Astrocyte (in vitro differentiated cells and primary cell): ENCODE results near the gene TTC31. TPM values are rescaled to one million over a fixed set of nuclear protein-coding genes. Genes with fewer than 3 reads are reported as not detected.

Experiments used
- DNase-seq: peaks from one replicate; pipeline ENCODE4 v3.0.0-alpha.2; 2010; ENCODE audit warnings: low read depth
- FAIRE-seq: peaks from 2 replicates; lab custom pipeline; 2011; peaks lifted over from hg19 to GRCh38; lab: Jason Lieb, UNC
- H2AFZ ChIP-seq: 2 replicates; pipeline ENCODE4 v1.6.0; 2012; ENCODE audit warnings: low read depth, low read length, inconsistent platforms
- H3K27ac ChIP-seq: 2 replicates; pipeline ENCODE4 v1.5.1; 2011; ENCODE audit warnings: low read depth, low read length, inconsistent platforms
- H3K27me3 ChIP-seq: 2 replicates; pipeline ENCODE4 v1.6.0; 2011; ENCODE audit warnings: low read length, inconsistent platforms; ENCODE audit not compliant: insufficient read depth
- H3K36me3 ChIP-seq: 2 replicates; pipeline ENCODE4 v1.5.1; 2011; ENCODE audit warnings: low read length, inconsistent platforms; ENCODE audit not compliant: insufficient read depth
- H3K4me1 ChIP-seq: 2 replicates; pipeline ENCODE4 v1.5.1; 2011; ENCODE audit warnings: low read length, inconsistent platforms; ENCODE audit not compliant: insufficient read depth
- H3K4me2 ChIP-seq: 2 replicates; pipeline ENCODE4 v1.6.0; 2012; ENCODE audit warnings: low read length, inconsistent platforms
- H3K4me3 ChIP-seq: 2 replicates; pipeline ENCODE4 v1.5.1; 2011; ENCODE audit warnings: low read depth, mild to moderate bottlenecking, low read length, inconsistent platforms; ENCODE audit not compliant: insufficient read depth
- H3K79me2 ChIP-seq: 2 replicates; pipeline ENCODE4 v1.6.0; 2012; ENCODE audit warnings: mild to moderate bottlenecking, low read length, inconsistent platforms; ENCODE audit not compliant: insufficient read depth
- H3K9ac ChIP-seq: 2 replicates; pipeline ENCODE4 v1.6.0; 2012; ENCODE audit warnings: mild to moderate bottlenecking, low read length, inconsistent platforms
- H3K9me3 ChIP-seq: 2 replicates; pipeline ENCODE4 v1.5.1; 2012; ENCODE audit warnings: low read depth, mild to moderate bottlenecking, low read length, inconsistent platforms; ENCODE audit not compliant: insufficient read depth
- H4K20me1 ChIP-seq: 2 replicates; pipeline ENCODE4 v1.6.0; 2012; ENCODE audit warnings: low read length, inconsistent platforms; ENCODE audit not compliant: insufficient read depth
- H3K27ac Mint-ChIP-seq: one replicate; pipeline ENCODE4 v1.8.0; 2021; ENCODE audit warnings: mild to moderate bottlenecking, mixed read lengths; ENCODE audit not compliant: unreplicated experiment
- H3K27me3 Mint-ChIP-seq: one replicate; pipeline ENCODE4 v1.8.0; 2021; ENCODE audit warnings: low read depth, mixed read lengths; ENCODE audit not compliant: unreplicated experiment
- H3K36me3 Mint-ChIP-seq: one replicate; pipeline ENCODE4 v1.8.0; 2021; ENCODE audit warnings: low read depth, mixed read lengths; ENCODE audit not compliant: unreplicated experiment
- H3K4me1 Mint-ChIP-seq: one replicate; pipeline ENCODE4 v1.8.0; 2021; ENCODE audit warnings: low read depth, mixed read lengths; ENCODE audit not compliant: unreplicated experiment
- H3K4me3 Mint-ChIP-seq: one replicate; pipeline ENCODE4 v1.8.0; 2021; ENCODE audit warnings: mild to moderate bottlenecking, moderate library complexity, mixed read lengths; ENCODE audit not compliant: unreplicated experiment
- H3K9me3 Mint-ChIP-seq: one replicate; pipeline ENCODE4 v1.8.0; 2021; ENCODE audit warnings: mild to moderate bottlenecking, mixed read lengths; ENCODE audit not compliant: unreplicated experiment
- EZH2 ChIP-seq: IDR thresholded peaks from 2 replicates; pipeline ENCODE4 v1.6.1; 2012; ENCODE audit warnings: mild to moderate bottlenecking, low read length, inconsistent platforms; ENCODE audit not compliant: insufficient read depth
- total RNA-seq: library from RNA; stranded (reverse); gene quantifications from 2 replicates; pipeline ENCODE4 v1.2.1, GENCODE V29; 2021
- TF ChIP-seq, protein P1 (sequence below): IDR thresholded peaks from 2 replicates; pipeline ENCODE4 v1.5.1; 2011; ENCODE audit warnings: low read depth, mild to moderate bottlenecking, inconsistent platforms, low read length, moderate library complexity; ENCODE audit not compliant: insufficient read depth

TTC31 gene
- total RNA-seq, 1 donor from 2014 or later, result 12.0 TPM

DNA sequence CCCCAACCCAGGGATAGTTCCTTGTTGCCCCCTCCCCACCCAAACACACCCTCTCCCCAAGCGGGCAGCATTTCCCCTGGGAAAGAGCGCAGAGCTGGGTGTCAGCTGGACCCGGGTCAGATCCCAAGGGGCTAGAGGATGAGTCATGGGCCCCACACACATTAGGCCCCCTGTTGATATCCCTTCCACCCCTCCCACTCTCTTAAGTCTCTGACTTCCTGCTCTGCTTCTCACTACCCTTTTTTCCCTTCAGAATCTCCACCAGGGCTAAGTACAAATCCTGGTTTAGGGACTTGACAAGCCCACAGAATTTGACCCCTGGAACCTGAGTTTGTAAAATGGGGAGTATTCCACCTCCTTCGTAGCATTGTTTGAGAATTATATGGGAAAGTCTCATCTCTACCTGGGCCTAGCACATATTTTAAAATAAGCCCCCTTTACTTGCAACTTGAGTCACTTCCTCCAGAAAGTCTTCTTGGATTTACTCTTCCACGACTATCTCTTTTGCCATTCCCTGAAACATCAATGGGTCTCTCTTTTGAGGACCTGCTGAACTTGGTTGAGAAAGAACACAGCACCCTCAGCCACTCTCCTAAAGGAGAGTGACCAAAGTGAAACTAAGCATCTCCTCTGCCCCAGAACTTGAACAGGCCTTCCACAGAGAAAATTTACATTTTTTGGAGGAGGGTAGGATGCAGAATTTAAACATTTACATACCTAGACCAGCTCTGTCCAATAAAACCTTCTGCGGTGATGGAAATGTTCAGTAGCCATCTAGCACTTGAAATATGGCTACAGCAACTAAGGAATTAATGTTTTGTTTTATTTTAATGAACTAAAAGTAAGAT, 45.8 kb upstream of the TTC31 start:
- Histone ChIP-seq H3K27ac (no peak overlapping the region), H3K27me3 (peaks cover 9% of the 10 kb centered on the region), H3K9me3 (no peaks in the 10 kb centered on the region), H3K36me3 (no peaks in the 10 kb centered on the region), H3K4me2 (peak overlapping the region; percentile 52), H3K4me1 (peaks cover 39% of the 10 kb centered on the region), H3K9ac (peak overlapping the region; percentile 22), H2AFZ (no peak overlapping the region), H4K20me1 (peaks cover 38% of the 10 kb centered on the region), H3K79me2 (peaks cover 30% of the 10 kb centered on the region), H3K4me3 (no peak overlapping the region)
- FAIRE-seq (no peak), DNase-seq (no peak)
- TF ChIP-seq EZH2, result no peak
- TF ChIP-seq, protein P1, sequence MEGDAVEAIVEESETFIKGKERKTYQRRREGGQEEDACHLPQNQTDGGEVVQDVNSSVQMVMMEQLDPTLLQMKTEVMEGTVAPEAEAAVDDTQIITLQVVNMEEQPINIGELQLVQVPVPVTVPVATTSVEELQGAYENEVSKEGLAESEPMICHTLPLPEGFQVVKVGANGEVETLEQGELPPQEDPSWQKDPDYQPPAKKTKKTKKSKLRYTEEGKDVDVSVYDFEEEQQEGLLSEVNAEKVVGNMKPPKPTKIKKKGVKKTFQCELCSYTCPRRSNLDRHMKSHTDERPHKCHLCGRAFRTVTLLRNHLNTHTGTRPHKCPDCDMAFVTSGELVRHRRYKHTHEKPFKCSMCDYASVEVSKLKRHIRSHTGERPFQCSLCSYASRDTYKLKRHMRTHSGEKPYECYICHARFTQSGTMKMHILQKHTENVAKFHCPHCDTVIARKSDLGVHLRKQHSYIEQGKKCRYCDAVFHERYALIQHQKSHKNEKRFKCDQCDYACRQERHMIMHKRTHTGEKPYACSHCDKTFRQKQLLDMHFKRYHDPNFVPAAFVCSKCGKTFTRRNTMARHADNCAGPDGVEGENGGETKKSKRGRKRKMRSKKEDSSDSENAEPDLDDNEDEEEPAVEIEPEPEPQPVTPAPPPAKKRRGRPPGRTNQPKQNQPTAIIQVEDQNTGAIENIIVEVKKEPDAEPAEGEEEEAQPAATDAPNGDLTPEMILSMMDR, result no peak
- H3K4me3 Mint-ChIP-seq, result no peak overlapping the region
- peaks cover 24% of the 10 kb centered on the region for H3K4me1 Mint-ChIP-seq
- no peaks in the 10 kb centered on the region for H3K27me3 Mint-ChIP-seq
- H3K36me3 Mint-ChIP-seq, result peaks cover 6% of the 10 kb centered on the region
- no peak overlapping the region for H3K27ac Mint-ChIP-seq
- H3K9me3 Mint-ChIP-seq, result no peaks in the 10 kb centered on the region

DNA sequence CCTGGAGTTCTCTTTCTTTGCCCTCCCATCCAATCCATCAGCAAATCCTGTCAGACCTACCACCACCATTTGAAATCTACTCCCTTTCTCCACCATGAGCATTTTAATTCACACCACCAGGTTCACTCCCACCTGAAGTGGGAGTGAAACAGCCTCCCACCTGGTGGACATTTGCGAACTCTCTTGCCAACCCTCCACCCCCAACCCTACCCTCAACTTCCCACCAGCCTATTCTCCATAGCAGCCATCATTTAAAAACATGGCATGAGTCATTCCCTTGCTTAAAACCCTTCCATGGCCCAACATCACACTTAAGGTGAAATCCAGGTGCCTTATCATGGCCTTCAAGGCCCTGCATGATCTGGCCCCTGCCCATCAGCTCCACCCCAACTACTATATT, 44.6 kb upstream of the TTC31 start:
- Mint-ChIP-seq H3K9me3 (no peaks in the 10 kb centered on the region), H3K4me1 (peaks cover 24% of the 10 kb centered on the region), H3K27ac (peak overlapping the region; percentile 41), H3K36me3 (peaks cover 6% of the 10 kb centered on the region), H3K4me3 (peak overlapping the region; percentile 90), H3K27me3 (peaks cover 1% of the 10 kb centered on the region)
- Histone ChIP-seq H2AFZ (no peak overlapping the region), H3K9ac (no peak overlapping the region), H3K4me2 (peak overlapping the region; percentile 29), H3K79me2 (peaks cover 30% of the 10 kb centered on the region), H3K36me3 (no peaks in the 10 kb centered on the region), H3K27ac (no peak overlapping the region), H4K20me1 (peaks cover 38% of the 10 kb centered on the region), H3K4me3 (no peak overlapping the region), H3K9me3 (no peaks in the 10 kb centered on the region), H3K4me1 (peaks cover 39% of the 10 kb centered on the region), H3K27me3 (peaks cover 10% of the 10 kb centered on the region)
- DNase-seq, result no peak
- TF ChIP-seq, protein P1, result no peak
- no peak for TF ChIP-seq EZH2
- FAIRE-seq, result no peak

GRCh38 chr2:74439373-74439772, 43.5 kb upstream of the TTC31 start:
- H3K4me1 Mint-ChIP-seq, result peaks cover 25% of the 10 kb centered on the region
- H3K9ac ChIP-seq, result peak overlapping the region; percentile 81
- no peaks in the 10 kb centered on the region for H3K36me3 ChIP-seq
- H2AFZ ChIP-seq, result peak overlapping the region; percentile 80
- H4K20me1 ChIP-seq, result peaks cover 38% of the 10 kb centered on the region
- no peak for FAIRE-seq
- DNase-seq, result no peak
- no peaks in the 10 kb centered on the region for H3K9me3 Mint-ChIP-seq
- no peaks in the 10 kb centered on the region for H3K9me3 ChIP-seq
- H3K27ac ChIP-seq, result no peak overlapping the region
- H3K4me3 Mint-ChIP-seq, result peak overlapping the region; percentile 90
- H3K4me3 ChIP-seq, result peak overlapping the region; percentile 75
- H3K4me2 ChIP-seq, result peak overlapping the region; percentile 96
- TF ChIP-seq, protein P1, result no peak
- no peak for TF ChIP-seq EZH2
- peaks cover 6% of the 10 kb centered on the region for H3K36me3 Mint-ChIP-seq
- H3K27me3 ChIP-seq, result peaks cover 10% of the 10 kb centered on the region
- peaks cover 30% of the 10 kb centered on the region for H3K79me2 ChIP-seq
- H3K27me3 Mint-ChIP-seq, result peaks cover 1% of the 10 kb centered on the region
- H3K4me1 ChIP-seq, result peaks cover 46% of the 10 kb centered on the region
- peak overlapping the region; percentile 88 for H3K27ac Mint-ChIP-seq
